Stimulated activated CD4-positive, alpha-beta T cell treated with anti-CD3 and anti-CD28 coated beads, Interleukin-12 subunit alpha, Interleukin-12 subunit beta, amount 100 ng/mL, for 4 hours (primary cell): Measurements from ENCODE around the gene MRPL41.
"Not testable (repeated sequence)": the region's sequence is repeated elsewhere in the genome, so short reads cannot be mapped to it uniquely, and the experiment has no call there.

Experiments used
- DNase-seq: peaks from one replicate; pipeline ENCODE4 v3.0.0-alpha.2; 2020

The MRPL41 gene

GRCh38 chr9:137554349-137554748 is 2.7 kb downstream of the MRPL41 start:
- DNase-seq, result no peak

GRCh38 chr9:137555179-137555578 is 3.5 kb downstream of the MRPL41 start:
- no peak for DNase-seq

- no peak for DNase-seq
These were observed 4.6 kb downstream of the MRPL41 start for GRCh38 chr9:137556069-137556838.

GRCh38 chr9:137558127-137558526 is 6.4 kb downstream of the MRPL41 start:
- DNase-seq, result no peak

GRCh38 chr9:137564134-137564533 is 12.5 kb downstream of the MRPL41 start:
- DNase-seq, result no peak

GRCh38 chr9:137564817-137565411 is 13.2 kb downstream of the MRPL41 start:
- DNase-seq, result no peak

- not testable (repeated sequence) for DNase-seq
These were observed 16.8 kb downstream of the MRPL41 start for GRCh38 chr9:137568445-137568844.

- no peak for DNase-seq
These were observed 18.0 kb downstream of the MRPL41 start for GRCh38 chr9:137569609-137570203.

- DNase-seq, result no peak
These were observed 18.9 kb downstream of the MRPL41 start for GRCh38 chr9:137570566-137570965.

GRCh38 chr9:137574192-137574591 is 22.5 kb downstream of the MRPL41 start:
- no peak for DNase-seq

GRCh38 chr9:137575364-137575715 is 23.7 kb downstream of the MRPL41 start:
- DNase-seq, result no peak

- no peak for DNase-seq
These were observed 24.2 kb downstream of the MRPL41 start for GRCh38 chr9:137575716-137576411.

- peak; percentile 98 for DNase-seq
These were observed 27.0 kb downstream of the MRPL41 start, which contains the start of gene DPH7 for GRCh38 chr9:137578518-137579258. TSS of gene DPH7 (minus strand) at chr9:137578925. CDS start at chr9:137578777, 148 bp downstream.

- no peak for DNase-seq
These were observed 27.6 kb downstream of the MRPL41 start for GRCh38 chr9:137579259-137579604.

- DNase-seq, result no peak
These were observed 28.7 kb downstream of the MRPL41 start for GRCh38 chr9:137580209-137580953.

GRCh38 chr9:137580954-137581322 is 29.3 kb downstream of the MRPL41 start:
- DNase-seq, result no peak

GRCh38 chr9:137581361-137582285 is 29.9 kb downstream of the MRPL41 start:
- DNase-seq, result no peak

- no peak for DNase-seq
These were observed 30.7 kb downstream of the MRPL41 start for GRCh38 chr9:137582286-137582860.

- no peak for DNase-seq
These were observed 31.7 kb downstream of the MRPL41 start for GRCh38 chr9:137583347-137583746.

- no peak for DNase-seq
These were observed 32.3 kb downstream of the MRPL41 start for GRCh38 chr9:137583957-137584356.

- DNase-seq, result no peak
These were observed 35.2 kb downstream of the MRPL41 start for GRCh38 chr9:137586854-137587253.
